Lung (tissue), 12 donors: ENCODE measurements around the gene NAPSA. TPM values are rescaled to one million over a fixed set of nuclear protein-coding genes. Genes with fewer than 3 reads are reported as not detected.
A peak's percentile ranks its signal among the peaks of the same experiment; 100 is the strongest.

Experiments used
- ATAC-seq: fragments of 200-7000 bp; cut with Tn5 transposase; one replicate; pipeline ENCODE4 v1.9.1; 2020; ENCODE audit warnings: moderate number of reproducible peaks; ENCODE audit not compliant: insufficient read depth, low FRiP score
- DNase-seq, 3 donors: peaks; one replicate each; pipeline ENCODE4 v3.0.0-alpha.2; 2013 to 2017
- H3K27ac ChIP-seq, 2 donors: one replicate each; pipeline ENCODE4 v1.5.1; 2013; ENCODE audit warnings: mild to moderate bottlenecking in 2 of 2, moderate library complexity in 2 of 2, control low read depth in 1 of 2, inconsistent platforms in 1 of 2, low read depth in 1 of 2, low read length in 1 of 2
- H3K27me3 ChIP-seq, 3 donors: one replicate each; pipeline ENCODE4 v1.5.1; 2013; ENCODE audit warnings: low read length in 2 of 3; ENCODE audit not compliant: control insufficient read depth in 3 of 3, insufficient read depth in 3 of 3
- H3K36me3 ChIP-seq, 4 donors: one replicate each; pipeline ENCODE4 v1.5.1; 2013; ENCODE audit warnings: low read length in 4 of 4, mild to moderate bottlenecking in 1 of 4, moderate library complexity in 1 of 4; ENCODE audit not compliant: control insufficient read depth in 4 of 4, insufficient read depth in 4 of 4
- H3K4me1 ChIP-seq, 5 donors: one replicate each; pipeline ENCODE4 v1.5.1; 2013; ENCODE audit warnings: low read length in 5 of 5, mild to moderate bottlenecking in 2 of 5, moderate library complexity in 1 of 5; ENCODE audit not compliant: control insufficient read depth in 5 of 5, insufficient read depth in 5 of 5
- H3K4me3 ChIP-seq: one replicate; pipeline ENCODE4 v1.5.1; 2013; ENCODE audit warnings: mild to moderate bottlenecking, control low read depth, moderate library complexity
- H3K9ac ChIP-seq, 2 donors: one replicate each; pipeline ENCODE4 v1.5.1; 2013; ENCODE audit warnings: low read length in 2 of 2, control low read depth in 1 of 2; ENCODE audit not compliant: insufficient read depth in 1 of 2
- H3K9me3 ChIP-seq, 4 donors: one replicate each; pipeline ENCODE4 v1.5.1; 2013; ENCODE audit warnings: low read length in 3 of 4, mild to moderate bottlenecking in 1 of 4, moderate library complexity in 1 of 4; ENCODE audit not compliant: control insufficient read depth in 4 of 4, insufficient read depth in 3 of 4
- WGBS, 2 donors: extraction: QIAGEN DNeasy Blood & Tissue Kit; methylation state at CpG; one replicate each; pipeline ENCODE4 v1.1.7; 2013; 5-methylcytosine and 5-hydroxymethylcytosine counted together
- polyA plus RNA-seq, 2 donors: library from polyadenylated mRNA; stranded (reverse); fragments of 200-250 nt; gene quantifications; one replicate each; pipeline ENCODE4 v1.2.1, GENCODE V29; 2013
- total RNA-seq, 2 donors: library from RNA; depleted of rRNA in 1 of 2; stranded (reverse); fragments of >200 nt in 1 of 2; gene quantifications; one replicate each; pipeline ENCODE4 v1.2.1, GENCODE V29; 2014 to 2021
- TF ChIP-seq, protein P1 (sequence below): IDR thresholded peaks from 2 replicates; pipeline ENCODE4 v1.5.1; 2012; ENCODE audit warnings: mild to moderate bottlenecking; ENCODE audit errors: control extremely low read depth, extremely low read depth
- donor health status: control.
- donor health status: control.
- donor health status: Bipolar disorder and iron deficiency.
- donor health status: healthy.
- donor health status: DM: yes; HTN: yes; CAD: no.

NAPSA gene
- total and polyA plus RNA-seq, 4 donors: 655 to 2,584 (median 1,433) TPM

- H3K4me1 ChIP-seq: peaks cover 0 to 4% (median 0%) of the 10 kb centered on the region in 5 donors
- no peaks in the 10 kb centered on the region for H3K9me3 ChIP-seq
- peak; percentile 36 to 49 (median 48) for DNase-seq
- H3K27ac ChIP-seq: no peak overlapping the region
- H3K4me3 ChIP-seq: no peak overlapping the region
- no peak overlapping the region for H3K9ac ChIP-seq
- peaks cover 2 to 25% (median 18%) of the 10 kb centered on the region in 3 donors for H3K27me3 ChIP-seq
- peaks cover 0 to 3% (median 0%) of the 10 kb centered on the region in 4 donors for H3K36me3 ChIP-seq
- TF ChIP-seq, protein P1, sequence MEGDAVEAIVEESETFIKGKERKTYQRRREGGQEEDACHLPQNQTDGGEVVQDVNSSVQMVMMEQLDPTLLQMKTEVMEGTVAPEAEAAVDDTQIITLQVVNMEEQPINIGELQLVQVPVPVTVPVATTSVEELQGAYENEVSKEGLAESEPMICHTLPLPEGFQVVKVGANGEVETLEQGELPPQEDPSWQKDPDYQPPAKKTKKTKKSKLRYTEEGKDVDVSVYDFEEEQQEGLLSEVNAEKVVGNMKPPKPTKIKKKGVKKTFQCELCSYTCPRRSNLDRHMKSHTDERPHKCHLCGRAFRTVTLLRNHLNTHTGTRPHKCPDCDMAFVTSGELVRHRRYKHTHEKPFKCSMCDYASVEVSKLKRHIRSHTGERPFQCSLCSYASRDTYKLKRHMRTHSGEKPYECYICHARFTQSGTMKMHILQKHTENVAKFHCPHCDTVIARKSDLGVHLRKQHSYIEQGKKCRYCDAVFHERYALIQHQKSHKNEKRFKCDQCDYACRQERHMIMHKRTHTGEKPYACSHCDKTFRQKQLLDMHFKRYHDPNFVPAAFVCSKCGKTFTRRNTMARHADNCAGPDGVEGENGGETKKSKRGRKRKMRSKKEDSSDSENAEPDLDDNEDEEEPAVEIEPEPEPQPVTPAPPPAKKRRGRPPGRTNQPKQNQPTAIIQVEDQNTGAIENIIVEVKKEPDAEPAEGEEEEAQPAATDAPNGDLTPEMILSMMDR: no peak
- WGBS, 2 donors: 2% methylated on average over 18 of the region's 18 CpGs
- ATAC-seq: no peak
Measured at GRCh38 chr19:50315773-50316448, 49.5 kb downstream of the NAPSA start.

GRCh38 chr19:50314724-50315708 lies 50.4 kb downstream of the NAPSA start:
- H3K36me3 ChIP-seq: peaks cover 0 to 4% (median 0%) of the 10 kb centered on the region in 4 donors
- no peak for DNase-seq
- ATAC-seq: no peak
- H3K9ac ChIP-seq: no peak overlapping the region
- H3K27me3 ChIP-seq: peaks cover 2 to 25% (median 18%) of the 10 kb centered on the region in 3 donors
- no peak overlapping the region for H3K4me3 ChIP-seq
- peaks cover 0 to 4% (median 0%) of the 10 kb centered on the region in 5 donors for H3K4me1 ChIP-seq
- peaks cover 0 to 3% (median 0%) of the 10 kb centered on the region in 4 donors for H3K9me3 ChIP-seq
- WGBS, 2 donors: 3 to 4% methylated on average over 36 to 40 of the region's 40 CpGs
- no peak overlapping the region for H3K27ac ChIP-seq
- TF ChIP-seq, protein P1: no peak

- 3 to 4% methylated on average over 19 to 20 of the region's 20 CpGs for WGBS, 2 donors
Measured at GRCh38 chr19:50313812-50314536, 51.5 kb downstream of the NAPSA start.

More at GRCh38 chr19:50313812-50314536, 51.5 kb downstream of the NAPSA start:
- peaks cover 0 to 4% (median 0%) of the 10 kb centered on the region in 5 donors for H3K4me1 ChIP-seq
- ATAC-seq (no peak), DNase-seq (no peak)
- H3K9ac ChIP-seq: no peak overlapping the region
- H3K27me3 ChIP-seq: peaks cover 2 to 25% (median 18%) of the 10 kb centered on the region in 3 donors
- H3K9me3 ChIP-seq: peaks cover 0 to 3% (median 0%) of the 10 kb centered on the region in 4 donors
- no peak overlapping the region for H3K4me3 ChIP-seq
- peaks cover 0 to 4% (median 2%) of the 10 kb centered on the region in 4 donors for H3K36me3 ChIP-seq
- H3K27ac ChIP-seq: no peak overlapping the region
- TF ChIP-seq, protein P1: no peak
